Immature natural killer cell (primary cell): ENCODE results near the gene KCNJ10. TPM values are rescaled to one million over a fixed set of nuclear protein-coding genes. Genes with fewer than 3 reads are reported as not detected.

Experiments used
- DNase-seq, 3 donors: peaks; one replicate each; pipeline ENCODE4 v3.0.0; 2022; ENCODE audit warnings: mixed read lengths in 1 of 3
- H3K27ac Mint-ChIP-seq, 6 donors: one replicate each; pipeline ENCODE4 v1.8.0; 2020; ENCODE audit warnings: mixed read lengths in 6 of 6, mild to moderate bottlenecking in 5 of 6, inconsistent platforms in 4 of 6, moderate library complexity in 3 of 6
- H3K27me3 Mint-ChIP-seq, 3 donors: one replicate each; pipeline ENCODE4 v1.8.0; 2020 to 2021; ENCODE audit warnings: low read depth in 3 of 3, mild to moderate bottlenecking in 3 of 3, mixed read lengths in 3 of 3, moderate library complexity in 3 of 3, inconsistent platforms in 1 of 3
- H3K36me3 Mint-ChIP-seq, 3 donors: one replicate each; pipeline ENCODE4 v1.8.0; 2020; ENCODE audit warnings: mixed read lengths in 3 of 3, inconsistent platforms in 2 of 3, mild to moderate bottlenecking in 2 of 3
- H3K4me1 Mint-ChIP-seq, 2 donors: one replicate each; pipeline ENCODE4 v1.8.0; 2020; ENCODE audit warnings: inconsistent platforms in 2 of 2, mild to moderate bottlenecking in 2 of 2, mixed read lengths in 2 of 2, moderate library complexity in 1 of 2
- H3K4me3 Mint-ChIP-seq, 5 donors: one replicate each; pipeline ENCODE4 v1.8.0; 2020; ENCODE audit warnings: mild to moderate bottlenecking in 5 of 5, mixed read lengths in 5 of 5, inconsistent platforms in 3 of 5, moderate library complexity in 3 of 5
- H3K9me3 Mint-ChIP-seq, 6 donors: one replicate each; pipeline ENCODE4 v1.8.0; 2020; ENCODE audit warnings: mild to moderate bottlenecking in 6 of 6, mixed read lengths in 6 of 6, inconsistent platforms in 4 of 6, moderate library complexity in 3 of 6
- polyA plus RNA-seq, 3 donors: library from polyadenylated mRNA; unstranded; fragments of 300-500 nt; fragmentation: Illumina TruSeq; gene quantifications; one replicate each; pipeline ENCODE4 v1.2.3, GENCODE V29; 2021

Gene KCNJ10
- polyA plus RNA-seq, 3 donors from 2014 or later, result not detected

DNA sequence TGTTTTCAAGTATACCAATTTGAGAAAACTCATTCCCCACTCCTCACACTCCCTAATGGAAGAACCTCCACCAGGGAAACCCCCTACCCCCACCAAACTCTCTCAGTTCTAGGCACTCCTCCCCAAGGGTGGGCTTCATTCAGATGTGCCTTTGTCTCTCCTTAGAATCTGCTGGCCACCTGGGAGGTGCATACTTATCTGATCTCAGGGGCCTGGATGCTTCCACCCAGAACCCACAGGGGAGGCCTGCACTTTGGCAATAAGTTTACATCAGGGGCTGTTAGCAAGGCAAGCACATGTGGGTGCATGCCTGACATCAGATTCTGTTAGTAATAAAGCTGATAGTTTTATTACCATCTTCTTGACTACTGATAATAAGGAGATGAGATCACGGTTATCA is 83.4 kb downstream of the KCNJ10 start:
- Mint-ChIP-seq H3K27me3 (peaks cover 1 to 16% (median 3%) of the 10 kb centered on the region in 3 donors), H3K36me3 (no peaks in the 10 kb centered on the region), H3K27ac (no peak overlapping the region), H3K4me3 (no peak overlapping the region), H3K4me1 (no peaks in the 10 kb centered on the region), H3K9me3 (no peaks in the 10 kb centered on the region)
- DNase-seq, result no peak

DNA sequence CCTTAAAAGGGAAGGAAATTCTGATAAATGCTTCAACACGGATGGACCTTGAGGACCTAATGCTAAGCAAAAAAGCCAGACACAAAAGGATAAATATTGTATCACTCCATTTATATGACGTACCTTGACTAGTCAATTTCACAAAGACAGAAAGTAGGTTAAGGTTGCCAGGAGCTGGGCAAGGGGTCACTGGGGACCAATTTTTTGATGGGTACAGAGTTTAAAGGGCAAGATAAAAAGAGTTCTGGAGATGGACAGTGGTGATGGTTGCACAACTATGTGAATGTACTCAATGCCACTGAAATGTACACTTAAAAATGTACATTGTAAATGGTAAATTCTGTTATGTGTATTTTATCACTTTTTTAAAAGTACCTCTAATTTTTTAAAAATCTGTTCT is 83.9 kb downstream of the KCNJ10 start:
- H3K4me1 Mint-ChIP-seq, result no peaks in the 10 kb centered on the region
- H3K27me3 Mint-ChIP-seq, result peaks cover 1 to 16% (median 5%) of the 10 kb centered on the region in 3 donors
- H3K9me3 Mint-ChIP-seq, result no peaks in the 10 kb centered on the region
- H3K27ac Mint-ChIP-seq, result no peak overlapping the region
- DNase-seq, result no peak
- no peaks in the 10 kb centered on the region for H3K36me3 Mint-ChIP-seq
- H3K4me3 Mint-ChIP-seq, result no peak overlapping the region

DNA sequence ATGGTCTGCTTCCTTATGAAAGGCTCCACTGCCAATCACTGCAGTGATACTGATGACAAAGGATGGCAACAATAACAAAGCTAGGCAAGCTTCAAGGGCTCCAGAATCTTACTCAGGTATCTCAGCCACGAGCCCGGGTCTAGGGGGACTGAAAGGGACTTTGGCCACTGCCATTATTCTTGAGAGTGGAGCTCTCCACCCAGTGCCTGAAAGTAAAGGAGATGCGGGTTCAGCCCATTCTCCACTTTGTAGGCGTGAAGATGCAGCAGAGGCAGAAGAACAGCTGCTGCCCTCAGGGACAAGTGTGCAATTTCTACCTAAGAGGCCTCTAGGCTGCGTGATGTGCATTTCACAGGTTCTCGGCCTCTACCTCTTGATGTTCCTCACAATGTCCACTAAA is 84.5 kb downstream of the KCNJ10 start:
- Mint-ChIP-seq H3K9me3 (no peaks in the 10 kb centered on the region), H3K27me3 (peaks cover 3 to 19% (median 7%) of the 10 kb centered on the region in 3 donors), H3K4me1 (no peaks in the 10 kb centered on the region), H3K27ac (no peak overlapping the region), H3K36me3 (no peaks in the 10 kb centered on the region), H3K4me3 (no peak overlapping the region)
- no peak for DNase-seq

DNA sequence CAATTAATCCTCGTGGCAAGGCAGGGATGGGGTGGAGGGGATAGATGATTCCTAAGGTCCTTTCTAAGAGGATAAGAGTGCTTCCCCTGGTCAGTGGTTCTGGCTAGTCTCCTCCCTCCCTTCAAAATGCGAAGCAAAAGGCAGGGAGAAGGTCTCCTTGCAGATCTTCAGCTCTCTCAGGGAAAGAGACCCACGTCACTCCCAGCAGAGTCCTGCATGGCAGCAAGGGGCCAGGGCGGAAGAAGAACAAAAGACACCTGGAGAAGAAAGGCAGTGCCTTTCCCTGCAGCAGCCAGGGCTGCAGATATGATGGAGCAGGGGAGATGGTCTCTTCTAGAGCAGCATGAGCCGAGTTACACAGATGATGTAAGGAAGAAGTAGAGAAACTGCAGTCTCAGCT is 86.3 kb downstream of the KCNJ10 start:
- Mint-ChIP-seq H3K9me3 (no peaks in the 10 kb centered on the region), H3K27me3 (peaks cover 3 to 23% (median 9%) of the 10 kb centered on the region in 3 donors), H3K4me3 (no peak overlapping the region), H3K4me1 (no peaks in the 10 kb centered on the region), H3K27ac (no peak overlapping the region), H3K36me3 (no peaks in the 10 kb centered on the region)
- no peak for DNase-seq

DNA sequence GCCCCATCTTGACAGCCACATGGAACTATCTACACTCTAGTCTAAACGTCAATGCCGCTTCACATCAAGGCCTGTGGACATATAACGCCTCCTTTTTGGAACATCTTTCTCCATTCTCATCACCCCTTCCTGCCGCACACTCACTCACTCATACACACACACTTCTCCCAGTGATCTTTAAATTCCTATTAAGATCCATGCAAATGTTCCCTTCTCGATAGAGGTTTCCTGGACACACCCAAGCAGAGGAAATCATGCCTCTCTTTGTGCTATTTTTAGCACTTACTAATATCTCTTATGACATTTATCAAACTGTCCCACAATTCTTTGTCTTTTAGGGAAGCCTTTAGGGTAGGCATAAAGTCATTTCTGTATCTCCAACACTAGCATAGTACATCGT is 87.7 kb downstream of the KCNJ10 start:
- no peaks in the 10 kb centered on the region for H3K9me3 Mint-ChIP-seq
- peaks cover 3 to 23% (median 7%) of the 10 kb centered on the region in 3 donors for H3K27me3 Mint-ChIP-seq
- H3K36me3 Mint-ChIP-seq, result no peaks in the 10 kb centered on the region
- H3K4me1 Mint-ChIP-seq, result no peaks in the 10 kb centered on the region
- no peak overlapping the region for H3K4me3 Mint-ChIP-seq
- DNase-seq, result no peak
- H3K27ac Mint-ChIP-seq, result no peak overlapping the region

DNA sequence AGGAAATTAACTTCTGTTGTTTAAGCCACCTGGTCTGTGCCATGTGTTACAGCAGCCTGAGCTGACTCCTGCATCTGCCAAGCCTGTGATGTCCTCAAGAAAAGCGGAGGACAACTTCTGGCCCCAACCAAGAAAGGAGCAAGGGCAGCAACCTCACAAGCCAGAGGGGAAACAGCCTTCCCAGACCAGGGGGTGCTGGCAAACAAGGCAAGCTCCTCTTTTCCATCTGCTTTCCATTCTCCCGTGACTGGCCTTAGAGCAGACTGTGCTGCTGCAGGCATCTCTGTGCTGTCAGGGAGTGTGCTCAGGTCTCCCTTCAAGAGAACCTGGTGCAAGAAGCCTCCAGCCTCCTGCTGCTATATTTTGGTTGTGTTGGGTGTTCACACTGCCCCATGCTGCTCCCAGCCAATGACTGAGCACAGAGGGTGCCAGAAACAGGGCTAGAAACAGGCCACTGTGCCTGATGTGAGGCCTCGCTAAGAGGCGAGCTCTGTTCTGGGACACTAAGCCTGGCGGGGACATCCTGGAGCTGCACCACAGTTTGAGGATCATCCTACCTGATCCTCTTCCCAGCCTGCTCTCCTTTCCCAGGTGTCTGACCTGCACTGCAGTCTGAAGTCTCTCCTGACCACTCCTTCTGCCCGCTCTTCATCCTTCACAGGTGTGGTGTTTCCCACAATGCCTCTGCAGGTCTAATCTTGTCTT is 88.5 kb downstream of the KCNJ10 start:
- DNase-seq, result no peak
- Mint-ChIP-seq H3K36me3 (no peaks in the 10 kb centered on the region), H3K4me1 (no peaks in the 10 kb centered on the region), H3K4me3 (no peak overlapping the region), H3K9me3 (no peaks in the 10 kb centered on the region), H3K27ac (no peak overlapping the region), H3K27me3 (peaks cover 3 to 22% (median 7%) of the 10 kb centered on the region in 3 donors)

DNA sequence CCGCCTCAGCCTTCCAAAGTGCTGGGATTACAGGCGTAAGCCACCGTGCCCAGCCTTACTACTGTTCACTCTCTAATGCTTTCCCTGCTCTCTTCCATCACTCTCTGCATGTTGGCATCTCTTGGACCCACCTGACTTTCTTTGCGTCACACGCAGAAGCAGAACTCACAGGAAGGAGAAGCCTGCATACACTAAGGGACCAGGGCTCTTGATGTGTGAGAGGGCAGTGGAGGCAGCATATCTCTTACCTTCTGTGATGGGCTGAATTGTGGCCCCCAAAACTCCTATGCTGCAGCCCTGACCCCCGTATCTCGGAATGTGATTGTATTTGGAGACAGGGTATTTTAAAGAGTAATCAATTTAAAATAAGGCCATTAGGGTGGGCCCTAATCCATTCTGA is 89.2 kb downstream of the KCNJ10 start:
- no peaks in the 10 kb centered on the region for H3K36me3 Mint-ChIP-seq
- H3K9me3 Mint-ChIP-seq, result no peaks in the 10 kb centered on the region
- H3K4me1 Mint-ChIP-seq, result no peaks in the 10 kb centered on the region
- H3K27ac Mint-ChIP-seq, result no peak overlapping the region
- peaks cover 3 to 20% (median 7%) of the 10 kb centered on the region in 3 donors for H3K27me3 Mint-ChIP-seq
- no peak for DNase-seq
- H3K4me3 Mint-ChIP-seq, result no peak overlapping the region

DNA sequence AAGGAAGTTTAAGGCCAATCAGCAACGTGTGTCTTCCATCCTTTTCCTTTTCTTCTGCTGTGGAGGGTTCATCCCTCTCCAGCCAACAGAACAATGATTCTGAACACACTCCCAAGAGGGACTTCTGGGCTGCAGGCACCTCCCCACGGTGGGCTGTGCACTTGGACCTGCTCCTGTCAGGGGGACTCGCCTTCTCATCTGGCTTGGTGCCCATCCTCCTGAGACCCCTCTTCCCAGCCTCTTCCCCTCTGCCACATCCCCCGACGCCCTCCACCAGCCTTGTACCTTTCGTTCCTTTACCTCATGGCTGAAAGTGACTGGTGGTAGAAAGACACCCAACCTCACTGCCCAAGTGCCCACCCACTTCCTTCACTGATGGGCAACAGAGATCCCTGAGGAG is 89.9 kb downstream of the KCNJ10 start:
- Mint-ChIP-seq H3K27ac (no peak overlapping the region), H3K9me3 (no peaks in the 10 kb centered on the region), H3K4me3 (no peak overlapping the region), H3K36me3 (no peaks in the 10 kb centered on the region), H3K27me3 (peaks cover 3 to 14% (median 7%) of the 10 kb centered on the region in 3 donors), H3K4me1 (no peaks in the 10 kb centered on the region)
- no peak for DNase-seq

DNA sequence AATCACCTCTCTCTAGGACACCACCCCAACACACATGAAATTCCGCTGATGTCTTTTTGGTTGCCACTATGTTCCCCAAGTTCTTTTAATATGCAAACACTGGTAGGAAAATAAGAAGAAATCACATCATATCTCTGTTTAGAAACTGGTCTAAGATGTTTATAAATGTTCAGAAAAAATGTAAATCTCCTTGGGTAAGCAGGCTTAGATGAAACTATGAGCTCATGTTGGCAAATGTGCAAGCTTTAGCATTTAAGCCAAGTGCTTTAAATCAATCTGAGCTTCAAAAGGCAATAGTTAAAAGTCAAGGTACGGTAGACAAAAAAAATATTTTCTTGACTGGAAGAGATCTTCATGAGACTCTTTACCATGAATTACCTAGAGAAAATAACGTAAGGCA is 90.7 kb downstream of the KCNJ10 start:
- Mint-ChIP-seq H3K4me3 (no peak overlapping the region), H3K4me1 (no peaks in the 10 kb centered on the region), H3K36me3 (no peaks in the 10 kb centered on the region), H3K27me3 (peaks cover 2 to 12% (median 7%) of the 10 kb centered on the region in 3 donors), H3K9me3 (no peaks in the 10 kb centered on the region), H3K27ac (no peak overlapping the region)
- no peak for DNase-seq

DNA sequence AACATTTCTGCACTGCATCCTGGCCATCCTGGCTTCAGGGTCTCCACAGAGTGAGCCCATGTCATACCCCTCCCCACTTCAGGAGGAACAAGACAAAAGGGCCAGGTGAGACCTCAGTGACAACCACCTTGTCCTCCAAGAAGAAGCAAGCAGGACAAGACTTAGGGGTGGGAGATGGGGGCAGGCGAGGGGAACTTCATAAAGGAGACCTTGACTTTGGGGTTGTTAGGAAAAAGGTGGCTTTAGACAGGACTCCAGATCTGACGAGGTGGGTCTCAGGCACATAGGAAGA is 91.9 kb downstream of the KCNJ10 start:
- Mint-ChIP-seq H3K9me3 (no peaks in the 10 kb centered on the region), H3K4me3 (no peak overlapping the region), H3K27me3 (peaks cover 2 to 11% (median 7%) of the 10 kb centered on the region in 3 donors), H3K4me1 (no peaks in the 10 kb centered on the region), H3K36me3 (no peaks in the 10 kb centered on the region), H3K27ac (no peak overlapping the region)
- DNase-seq, result no peak

DNA sequence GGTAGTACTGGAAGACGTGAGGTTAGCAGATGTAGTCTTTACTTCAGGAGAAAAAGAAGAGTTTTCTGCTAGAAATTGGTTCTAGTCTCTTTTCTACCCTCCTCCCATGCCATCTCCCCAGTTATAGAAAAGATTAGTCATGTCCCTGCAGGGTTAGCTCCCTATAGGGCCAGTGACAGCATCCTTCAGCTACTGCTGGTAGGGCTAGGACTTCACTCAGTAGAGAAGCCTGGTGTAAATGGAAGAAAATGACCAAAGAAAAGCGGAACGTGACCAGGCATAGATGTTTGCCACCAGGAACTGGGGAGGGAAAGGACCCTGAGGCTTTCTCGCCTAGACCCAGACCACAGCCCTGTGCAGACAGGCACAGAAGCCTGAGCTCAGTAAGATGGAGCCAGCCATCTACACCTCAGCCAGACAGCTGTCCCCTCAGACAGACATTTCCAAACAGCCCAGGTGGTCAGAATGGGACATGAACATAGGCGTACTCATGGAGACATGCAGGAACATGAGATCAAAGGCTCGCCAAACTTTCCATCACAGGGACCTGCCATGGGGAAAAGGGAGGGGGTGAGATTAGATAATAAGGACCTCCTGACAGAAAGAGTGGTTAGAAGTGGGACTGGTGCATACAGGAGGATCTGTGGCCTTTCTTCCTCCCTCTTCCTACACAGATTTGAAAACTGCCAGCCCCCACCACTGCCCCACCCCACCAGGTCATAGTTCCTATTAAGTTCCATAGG is 92.4 kb downstream of the KCNJ10 start:
- DNase-seq, result no peak
- no peak overlapping the region for H3K27ac Mint-ChIP-seq
- H3K4me3 Mint-ChIP-seq, result no peak overlapping the region
- no peaks in the 10 kb centered on the region for H3K9me3 Mint-ChIP-seq
- no peaks in the 10 kb centered on the region for H3K4me1 Mint-ChIP-seq
- H3K36me3 Mint-ChIP-seq, result no peaks in the 10 kb centered on the region
- peaks cover 2 to 9% (median 7%) of the 10 kb centered on the region in 3 donors for H3K27me3 Mint-ChIP-seq

DNA sequence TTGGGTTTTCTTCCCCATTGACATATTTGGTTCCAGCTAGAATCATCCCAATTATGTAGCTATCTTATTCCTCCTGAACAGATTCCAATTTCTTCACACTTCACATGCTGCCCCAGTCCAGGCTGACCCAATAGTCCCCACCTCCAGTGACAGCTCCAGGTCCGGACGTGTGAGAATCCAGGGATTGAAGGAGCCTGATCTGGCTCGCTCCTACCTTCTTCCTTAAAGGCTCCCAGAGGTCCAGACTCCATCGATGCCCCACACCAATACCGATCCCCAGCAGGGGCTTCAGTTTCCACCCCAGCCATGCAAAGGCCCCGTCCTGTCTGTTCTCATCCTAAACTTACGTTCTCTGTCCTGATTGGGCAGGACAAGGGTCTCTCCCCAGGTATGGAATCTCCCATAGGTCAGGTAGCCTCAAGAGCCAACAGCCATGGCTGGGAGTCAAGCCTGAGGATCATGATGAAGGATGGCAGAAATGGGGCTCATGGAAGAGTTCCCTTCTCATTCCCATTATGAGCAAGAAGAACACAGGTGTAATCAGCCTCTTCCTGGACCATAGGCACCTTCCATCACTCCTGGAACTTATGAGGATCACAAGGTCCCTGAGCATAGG is 95.5 kb downstream of the KCNJ10 start:
- Mint-ChIP-seq H3K4me3 (no peak overlapping the region), H3K27ac (no peak overlapping the region), H3K27me3 (peaks cover 2 to 4% (median 3%) of the 10 kb centered on the region in 3 donors), H3K4me1 (no peaks in the 10 kb centered on the region), H3K9me3 (no peaks in the 10 kb centered on the region), H3K36me3 (no peaks in the 10 kb centered on the region)
- no peak for DNase-seq

DNA sequence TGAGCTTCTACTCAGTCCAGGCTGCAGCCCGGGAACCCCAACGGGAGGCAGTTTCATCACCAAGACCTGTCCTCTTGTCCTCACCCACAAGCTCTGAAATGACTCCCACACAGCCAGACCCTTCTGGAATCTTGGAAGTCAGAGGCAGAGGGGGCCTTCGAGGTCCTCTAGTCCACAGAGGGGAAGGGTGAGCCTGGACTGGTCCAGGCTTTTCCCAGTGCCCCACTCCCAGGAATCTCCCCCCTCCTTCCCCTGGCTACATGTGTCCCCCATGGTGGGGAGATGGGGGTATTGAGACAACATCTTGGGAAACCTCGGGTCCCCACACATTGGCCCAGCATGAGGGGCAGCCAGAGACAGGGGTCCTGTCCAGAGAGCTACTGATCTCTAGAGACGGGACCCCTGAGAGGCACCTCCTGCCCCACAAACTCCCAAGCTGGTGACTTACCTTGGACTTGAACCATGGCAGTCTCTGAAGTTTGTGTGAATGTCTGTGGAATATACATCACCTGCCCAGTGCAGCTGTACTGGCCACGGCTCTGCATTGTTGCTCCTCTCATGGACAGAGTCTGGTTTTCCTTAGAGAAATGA is 96.5 kb downstream of the KCNJ10 start:
- H3K27me3 Mint-ChIP-seq, result peaks cover 2 to 4% (median 4%) of the 10 kb centered on the region in 3 donors
- no peaks in the 10 kb centered on the region for H3K4me1 Mint-ChIP-seq
- no peak overlapping the region for H3K4me3 Mint-ChIP-seq
- H3K27ac Mint-ChIP-seq, result no peak overlapping the region
- DNase-seq, result no peak
- H3K36me3 Mint-ChIP-seq, result no peaks in the 10 kb centered on the region
- no peaks in the 10 kb centered on the region for H3K9me3 Mint-ChIP-seq

DNA sequence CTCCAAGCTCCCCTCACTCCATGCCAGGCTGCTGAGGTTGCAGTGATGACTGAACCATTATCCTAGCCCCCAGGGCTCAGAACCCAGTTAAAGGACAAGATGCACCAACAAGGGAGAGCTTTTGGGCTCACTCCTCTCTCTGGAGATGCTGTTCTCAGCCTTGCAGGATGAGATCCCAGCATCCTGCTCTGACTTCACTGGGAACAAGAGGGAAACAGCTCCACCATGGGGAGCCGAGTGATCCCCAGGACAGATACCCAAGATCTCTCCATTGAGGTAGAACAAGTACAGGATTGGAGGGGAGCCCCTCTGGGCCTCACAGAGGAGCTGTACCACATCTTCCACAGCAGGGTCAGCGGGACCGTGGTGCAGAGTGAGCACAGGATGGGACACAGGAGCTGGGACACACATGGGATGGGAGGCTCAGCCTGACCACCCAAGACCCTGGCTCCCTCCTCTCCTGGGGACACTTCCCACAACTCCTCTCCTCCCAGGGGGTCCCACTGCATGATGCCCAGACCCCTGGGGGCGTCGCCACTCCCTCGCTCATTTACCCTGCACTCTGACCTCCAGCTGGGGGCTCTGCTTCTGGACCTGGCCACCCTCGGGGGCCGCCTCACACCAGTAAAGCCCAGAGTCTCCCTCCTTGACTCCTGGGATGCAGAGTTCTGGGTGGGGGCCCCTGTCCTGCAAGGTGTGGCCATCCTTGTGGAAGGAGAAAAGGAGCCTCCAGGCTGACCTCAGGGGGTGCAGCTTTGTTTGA is 97.3 kb downstream of the KCNJ10 start:
- Mint-ChIP-seq H3K27ac (no peak overlapping the region), H3K9me3 (no peaks in the 10 kb centered on the region), H3K36me3 (no peaks in the 10 kb centered on the region), H3K4me3 (no peak overlapping the region), H3K27me3 (peaks cover 2 to 5% (median 4%) of the 10 kb centered on the region in 3 donors), H3K4me1 (no peaks in the 10 kb centered on the region)
- no peak for DNase-seq
